GM12878 (cell line): ENCODE results near the gene TEX264. TPM values are rescaled to one million over a fixed set of nuclear protein-coding genes. Genes with fewer than 3 reads are reported as not detected.

Experiments used
- ATAC-seq: fragments of 200-7000 bp; cut with Tn5 transposase; 3 replicates; pipeline ENCODE4 v1.9.1; 2020; ENCODE audit warnings: mild to moderate bottlenecking, moderate library complexity
- BruUV-seq: library from RNA; stranded (reverse); fragments of 400-500 nt; replicated peaks from 2 replicates; lab custom pipeline; 2021; lab: Mats Ljungman, UMichigan
- CTCF ChIA-PET: fragments of 300-600 bp; sonication (Branson Sonifier 250); formaldehyde crosslinking; extraction: SDS; loops from one replicate; lab custom pipeline; 2021; ENCODE audit warnings: inconsistent platforms; lab: Yijun Ruan, JAX
- POLR2A ChIA-PET: fragments of 350-600 bp; formaldehyde crosslinking; extraction: SDS; loops from one replicate; lab custom pipeline; 2021; ENCODE audit warnings: inconsistent platforms; lab: Charles Lee
- RAD21 ChIA-PET: fragments of 300-600 bp; sonication (Branson Sonifier 250); formaldehyde crosslinking; loops from one replicate; lab custom pipeline; 2023; ENCODE audit warnings: antibody characterized with exemption; ENCODE audit not compliant: unreplicated experiment; lab: Charles Lee
- SMC1A ChIA-PET: fragments of 300-600 bp; sonication (Branson Sonifier 250); formaldehyde crosslinking; loops from one replicate; lab custom pipeline; 2023; ENCODE audit not compliant: unreplicated experiment, uncharacterized antibody; lab: Charles Lee
- DNase-seq: peaks from one replicate; pipeline ENCODE4 v3.0.0-alpha.2; 2011; ENCODE audit warnings: low read depth, low spot score
- FAIRE-seq: peaks from 3 replicates; lab custom pipeline; 2011; peaks lifted over from hg19 to GRCh38; lab: Jason Lieb, UNC
- H2AFZ ChIP-seq: 2 replicates; pipeline ENCODE4 v1.6.0; 2011; ENCODE audit warnings: low read depth, low read length, control low read depth; ENCODE audit not compliant: control insufficient read depth
- H3K27ac ChIP-seq: 2 replicates; pipeline ENCODE4 v1.5.1; 2011; ENCODE audit warnings: control low read depth; ENCODE audit not compliant: control insufficient read depth, insufficient read depth
- H3K27me3 ChIP-seq, 2 experiments: replicated peaks in 1 of 2; 2 replicates each; pipeline versions ENCODE4 v1.6.0 to v1.6.1; 2011; ENCODE audit warnings: low read length in 1 of 2; ENCODE audit not compliant: control insufficient read depth in 2 of 2, insufficient read depth in 2 of 2
- H3K36me3 ChIP-seq, 2 experiments: 2 replicates each; pipeline ENCODE4 v1.5.1; 2011; ENCODE audit warnings: low read length in 1 of 2; ENCODE audit not compliant: control insufficient read depth in 2 of 2, insufficient read depth in 2 of 2
- H3K4me1 ChIP-seq: 2 replicates; pipeline ENCODE4 v1.6.1; 2011; ENCODE audit warnings: mild to moderate bottlenecking, low read length, moderate library complexity, mixed read lengths; ENCODE audit not compliant: control insufficient read depth, insufficient read depth
- H3K4me2 ChIP-seq: 2 replicates; pipeline ENCODE4 v1.6.0; 2011; ENCODE audit warnings: control low read depth; ENCODE audit not compliant: control insufficient read depth, insufficient read depth
- H3K4me3 ChIP-seq: fragments of 200-600 bp; sonication (generic); 2 replicates; pipeline ENCODE4 v1.5.1; 2016
- H3K79me2 ChIP-seq: 2 replicates; pipeline ENCODE4 v1.6.0; 2011; ENCODE audit warnings: low read length; ENCODE audit not compliant: control insufficient read depth, insufficient read depth
- H3K9ac ChIP-seq: 2 replicates; pipeline ENCODE4 v1.8.0; 2011; ENCODE audit warnings: low read length, control low read depth, mixed read lengths; ENCODE audit not compliant: control insufficient read depth, insufficient read depth
- H3K9me3 ChIP-seq: replicated peaks from 3 replicates; pipeline ENCODE4 v1.5.1; 2011; ENCODE audit warnings: mild to moderate bottlenecking, low read length; ENCODE audit not compliant: control insufficient read depth, insufficient read depth
- H4K20me1 ChIP-seq: 2 replicates; pipeline ENCODE4 v1.6.0; 2011; ENCODE audit not compliant: control insufficient read depth, insufficient read depth
- BMI1 ChIP-seq: fragments of 450-650 bp; IDR thresholded peaks from 2 replicates; pipeline ENCODE4 v1.6.1; 2016; ENCODE audit warnings: mild to moderate bottlenecking, moderate library complexity, borderline replicate concordance
- IRF4 ChIP-seq: IDR thresholded peaks from 2 replicates; pipeline ENCODE4 v1.6.1; 2011; ENCODE audit warnings: low read depth, low read length
- MTA3 ChIP-seq: IDR thresholded peaks from 2 replicates; pipeline ENCODE4 v1.6.1; 2012; ENCODE audit warnings: low read length, inconsistent platforms, borderline replicate concordance
- SIX5 ChIP-seq: IDR thresholded peaks from 2 replicates; pipeline ENCODE4 v1.6.1; 2011; ENCODE audit warnings: mild to moderate bottlenecking, low read depth, low read length, moderate library complexity; ENCODE audit not compliant: severe bottlenecking
- SPI1 ChIP-seq: IDR thresholded peaks from 2 replicates; pipeline ENCODE4 v1.6.1; 2011; ENCODE audit warnings: low read depth, mild to moderate bottlenecking, low read length, moderate library complexity, borderline replicate concordance; ENCODE audit not compliant: insufficient read depth
- TCF3 ChIP-seq: IDR thresholded peaks from 2 replicates; pipeline ENCODE4 v1.6.1; 2012; ENCODE audit warnings: low read depth, mild to moderate bottlenecking, low read length, borderline replicate concordance; ENCODE audit not compliant: insufficient read depth
- ZBTB33 ChIP-seq: fragments of 450-650 bp; IDR thresholded peaks from 2 replicates; pipeline ENCODE4 v1.6.1; 2017; ENCODE audit warnings: mild to moderate bottlenecking
- ZZZ3 ChIP-seq: IDR thresholded peaks from 2 replicates; pipeline ENCODE4 v1.6.1; 2011; ENCODE audit warnings: low read depth; ENCODE audit not compliant: control insufficient read depth, insufficient read length
- WGBS: methylation state at CpG from one replicate; pipeline ENCODE4 v1.1.6; 2016; ENCODE audit warnings: low lambda C conversion rate; ENCODE audit not compliant: insufficient replicate concordance, insufficient coverage; ENCODE audit errors: missing lambda C conversion rate; 5-methylcytosine and 5-hydroxymethylcytosine counted together
- in situ Hi-C: fragments of 300-500 bp; cut with MboI; formaldehyde crosslinking; loops from 9 replicates; pipeline ENCODE4 v1.14.3; 2018; ENCODE audit warnings: mixed read lengths
- intact Hi-C: fragments of 100-400 bp; cut with micrococcal nuclease; formaldehyde crosslinking; loops from one replicate; pipeline ENCODE4 v1.14.2; 2022; ENCODE audit not compliant: unreplicated experiment
- polyA plus RNA-seq, 11 experiments: library from polyadenylated mRNA; depleted of rRNA in 4 of 11; unstranded in 6 of 11; stranded (reverse) in 5 of 11; fragments of >200 nt; fragmentation: Nextera tagmentation in 4 of 11; fragmentation: Illumina TruSeq in 1 of 11; extraction: Ambion mirVana in 4 of 11; extraction: Trizol in 1 of 11; gene quantifications; 1 replicate in 1 of 11; 2 replicates in 10 of 11; pipeline versions ENCODE4 v1.2.1 to v1.2.3, GENCODE V29; 2011 to 2016; ENCODE audit warnings: inconsistent platforms in 2 of 11, missing spikeins in 2 of 11, low read depth in 1 of 11
- total RNA-seq, 4 experiments: library from RNA; depleted of rRNA in 3 of 4; stranded (reverse); fragments of >200 nt in 3 of 4; fragmentation: Illumina TruSeq in 1 of 4; extraction: Trizol in 1 of 4; gene quantifications; 2 replicates each; pipeline versions ENCODE4 v1.2.1 to v1.2.3, GENCODE V29; 2013 to 2021

The TEX264 gene
- total and polyA plus RNA-seq, 10 of the 15 experiments (the other 5 are each of a cell fraction or from before 2014, with no cell fraction given): 3.6 to 63.0 (median 52.4) TPM

DNA sequence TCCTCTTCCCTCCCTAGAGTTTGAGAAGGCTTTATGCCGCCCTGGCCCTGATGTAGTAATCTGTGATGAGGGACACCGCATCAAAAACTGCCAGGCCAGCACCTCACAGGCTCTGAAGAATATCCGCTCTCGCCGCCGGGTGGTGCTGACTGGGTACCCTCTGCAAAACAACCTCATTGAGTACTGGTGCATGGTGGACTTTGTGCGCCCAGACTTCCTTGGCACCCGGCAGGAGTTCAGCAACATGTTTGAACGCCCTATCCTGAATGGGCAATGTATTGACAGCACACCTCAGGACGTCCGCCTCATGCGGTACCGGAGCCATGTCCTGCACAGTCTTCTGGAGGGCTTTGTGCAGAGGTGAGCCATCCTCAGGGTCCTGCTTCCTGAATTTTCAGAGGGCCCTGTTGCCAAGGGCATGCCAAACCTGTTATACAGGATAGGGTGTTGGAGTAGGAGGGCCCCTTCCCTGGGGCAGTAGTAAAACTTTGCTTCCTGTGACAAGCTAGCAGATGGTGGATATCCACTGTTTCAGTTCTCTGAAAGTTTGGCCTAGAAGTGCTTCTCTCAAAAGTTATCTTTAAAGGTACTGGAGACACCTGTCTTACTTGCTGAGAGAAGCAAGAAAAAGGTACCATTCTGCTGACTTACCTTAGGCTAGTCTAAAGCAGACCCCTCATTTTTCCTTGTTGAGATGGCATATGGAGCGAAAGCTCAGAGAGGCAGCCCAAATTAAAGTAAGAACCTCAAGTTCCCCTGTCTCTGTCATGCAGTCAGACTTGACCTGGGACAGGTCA, 33.7 kb upstream of the TEX264 start:
- WGBS: 94% methylated on average over 14 of the region's 14 CpGs
- RAD21 ChIA-PET: interaction anchor here (6.9 kb wide), 1 partner anchor 136 kb away, joined by 45 read pairs; the partner anchor contains the start of gene DCAF1
- no peak for DNase-seq
- Histone ChIP-seq H3K9ac (no peak overlapping the region), H3K9me3 (no peaks in the 10 kb centered on the region), H3K4me3 (no peak overlapping the region), H2AFZ (no peak overlapping the region), H3K79me2 (no peaks in the 10 kb centered on the region), H3K27me3 (no peaks in the 10 kb centered on the region), H3K27ac (no peak overlapping the region), H3K4me1 (no peaks in the 10 kb centered on the region), H3K4me2 (no peak overlapping the region), H3K36me3 (peaks cover 20 to 24% of the 10 kb centered on the region in 2 experiments), H4K20me1 (0 out of 2 replicates have a peak, but pooled peaks cover 6% of the 10 kb centered on the region)
- in situ Hi-C loops (loop anchor here (10.0 kb wide), 1 partner anchor 133 kb away; the partner anchor contains the start of gene DCAF1), intact Hi-C loops (no loop called here)
- no TSS peak for BruUV-seq
- peak; percentile 24 for ATAC-seq
- TF ChIP-seq SIX5 (no peak), ZBTB33 (no peak), IRF4 (no peak), BMI1 (no peak), TCF3 (no peak), ZZZ3 (no peak), SPI1 (no peak), MTA3 (no peak)
- CTCF ChIA-PET: interaction anchor here (1.0 to 8.6 kb wide), 3 partner anchors 32 to 135 kb away, joined by 3 to 84 read pairs (median 42); partner anchors contain the start of gene DCAF1
- POLR2A ChIA-PET: no interaction called here
- no peak for FAIRE-seq
- SMC1A ChIA-PET: interaction anchor here (1.0 to 1.6 kb wide), 3 partner anchors 45 to 136 kb away, joined by 3 to 6 read pairs (median 3); no protein-coding TSS in a partner anchor
